Ovary (tissue), 9 donors: ENCODE data around the gene HABP4. TPM values are rescaled to one million over a fixed set of nuclear protein-coding genes. Genes with fewer than 3 reads are reported as not detected.

Experiments used
- DNase-seq, 5 donors: peaks; one replicate each; pipeline ENCODE4 v3.0.0-alpha.2; 2019 to 2020
- H3K27ac ChIP-seq, 2 donors: fragments of 200-600 bp; one replicate each; pipeline versions ENCODE4 v1.5.1 to v1.8.0; 2019 to 2022
- H3K27me3 ChIP-seq: fragments of 200-600 bp; one replicate; pipeline ENCODE4 v1.8.0; 2022
- H3K36me3 ChIP-seq: fragments of 200-600 bp; sonication (generic); one replicate; pipeline ENCODE4 v1.5.1; 2019
- H3K4me1 ChIP-seq: one replicate; pipeline ENCODE4 v1.8.1; 2013; ENCODE audit warnings: mild to moderate bottlenecking, moderate library complexity; ENCODE audit not compliant: insufficient read depth
- H3K4me3 ChIP-seq: fragments of 200-600 bp; sonication (generic); one replicate; pipeline ENCODE4 v1.5.1; 2017
- H3K9me3 ChIP-seq, 2 donors: fragments of 200-600 bp in 1 of 2; sonication (generic) in 1 of 2; one replicate each; pipeline versions ENCODE4 v1.5.1 to v1.8.1; 2013 to 2019; ENCODE audit warnings: mild to moderate bottlenecking in 1 of 2, moderate library complexity in 1 of 2
- CTCF ChIP-seq, 3 donors: fragments of 450-650 bp in 2 of 3; fragments of 200-600 bp in 1 of 3; IDR thresholded peaks; one replicate each; pipeline versions ENCODE4 v1.5.1 to v1.8.0; 2016 to 2022; ENCODE audit warnings: antibody characterized with exemption in 3 of 3, mild to moderate bottlenecking in 1 of 3
- EP300 ChIP-seq: sonication (generic); formaldehyde crosslinking; IDR thresholded peaks from one replicate; pipeline ENCODE4 v1.6.1; 2017; ENCODE audit warnings: antibody characterized with exemption
- POLR2A ChIP-seq: fragments of 450-650 bp; IDR thresholded peaks from one replicate; pipeline ENCODE4 v1.6.1; 2017; ENCODE audit warnings: antibody characterized with exemption, mild to moderate bottlenecking, moderate library complexity
- WGBS, 3 donors: extraction: QIAGEN DNeasy Blood & Tissue Kit in 1 of 3; methylation state at CpG; one replicate each; pipeline versions ENCODE4 v1.1.5 to v1.1.7; 2013 to 2017; 5-methylcytosine and 5-hydroxymethylcytosine counted together
- intact Hi-C, 4 donors: fragments of 100-400 bp; cut with DNase I; formaldehyde crosslinking; loops; one replicate each; pipeline versions ENCODE4 v1.11.0 to v1.15.1; 2022 to 2023
- polyA plus RNA-seq, 2 donors: library from polyadenylated mRNA; stranded (reverse); fragments of 200-250 nt in 1 of 2; fragments of 350-450 nt in 1 of 2; fragmentation: Illumina TruSeq in 1 of 2; extraction: RNeasy Lipid Tissue Mini Kit (QIAGEN cat#74804) in 1 of 2; gene quantifications; one replicate each; pipeline ENCODE4 v1.2.3, GENCODE V29; 2013 to 2014
- total RNA-seq, 7 donors: library from RNA; depleted of rRNA in 2 of 7; stranded (reverse); fragments of >200 nt in 2 of 7; fragmentation: NEBNext Ultra II Directional in 3 of 7; extraction: Animal tissue kit (Norgen Biotek cat#: 25700) in 3 of 7; gene quantifications; one replicate each; pipeline versions ENCODE4 v1.1.0 to v1.2.4, GENCODE V29; 2016 to 2023
- donor health status: DM: no; HTN: no; CAD: no; lungs with moderate emphysema.
- donor health status: DM: no; HTN: no; CAD: no.
- donor health status: Bipolar disorder and iron deficiency.
- donor health status: DM: yes; HTN: yes; CAD: no.
- donor health status: DM: no; HTN: no; CAD: no.
- donor health status: DM: yes; HTN: yes; CAD: no.

Gene HABP4
- total and polyA plus RNA-seq, 9 donors: 10.3 to 23.4 (median 19.2) TPM

- Histone ChIP-seq H3K9me3 (no peaks in the 10 kb centered on the region), H3K4me3 (no peak overlapping the region), H3K27ac (peak overlapping the region; percentile 45 to 58), H3K27me3 (no peaks in the 10 kb centered on the region), H3K36me3 (no peaks in the 10 kb centered on the region), H3K4me1 (peaks cover 1% of the 10 kb centered on the region)
- WGBS, 3 donors: 31 to 43% (median 33%) methylated on average over 7 of the region's 7 CpGs
- DNase-seq: peak in 4 of 5 donors; percentile 19 to 67 (median 54)
- intact Hi-C loops: no loop called here
- no peak for TF ChIP-seq POLR2A
- no peak for TF ChIP-seq CTCF (IDR thresholded peaks at IDR 0.05)
- no peak for TF ChIP-seq EP300
These were observed 73.4 kb downstream of the HABP4 start for GRCh38 chr9:96523374-96523773.

GRCh38 chr9:96524045-96524444, 74.1 kb downstream of the HABP4 start:
- TF ChIP-seq EP300: no peak
- TF ChIP-seq POLR2A: no peak
- no peak for TF ChIP-seq CTCF (IDR thresholded peaks at IDR 0.05)
- 86 to 88% (median 86%) methylated on average over 7 of the region's 7 CpGs for whole genome bisulfite sequencing, 3 donors
- DNase-seq: no peak
- intact Hi-C loops: no loop called here
- H3K9me3 ChIP-seq: no peaks in the 10 kb centered on the region
- H3K4me3 ChIP-seq: no peak overlapping the region
- peak overlapping the region; percentile 2 to 34 for H3K27ac ChIP-seq
- no peaks in the 10 kb centered on the region for H3K27me3 ChIP-seq
- H3K36me3 ChIP-seq: no peaks in the 10 kb centered on the region
- H3K4me1 ChIP-seq: peaks cover 1% of the 10 kb centered on the region

GRCh38 chr9:96524764-96525163, 74.8 kb downstream of the HABP4 start:
- peaks cover 1% of the 10 kb centered on the region for H3K4me1 ChIP-seq
- no peaks in the 10 kb centered on the region for H3K27me3 ChIP-seq
- peak overlapping the region in 1 of 2 donors; percentile 34 for H3K27ac ChIP-seq
- no peak overlapping the region for H3K4me3 ChIP-seq
- DNase-seq: no peak
- H3K36me3 ChIP-seq: no peaks in the 10 kb centered on the region
- no peaks in the 10 kb centered on the region for H3K9me3 ChIP-seq
- intact Hi-C loops: no loop called here
- TF ChIP-seq EP300 (no peak), POLR2A (no peak), CTCF (IDR thresholded peaks at IDR 0.05) (no peak)
- WGBS, 3 donors: 79 to 96% (median 94%) methylated on average over 2 of the region's 2 CpGs

- DNase-seq: no peak
- Histone ChIP-seq H3K4me1 (no peaks in the 10 kb centered on the region), H3K27ac (no peak overlapping the region), H3K36me3 (no peaks in the 10 kb centered on the region), H3K27me3 (no peaks in the 10 kb centered on the region), H3K4me3 (no peak overlapping the region), H3K9me3 (no peaks in the 10 kb centered on the region)
- no peak for TF ChIP-seq POLR2A
- TF ChIP-seq EP300: no peak
- no peak for TF ChIP-seq CTCF (IDR thresholded peaks at IDR 0.05)
- intact Hi-C loops: no loop called here
These were observed 82.2 kb downstream of the HABP4 start for GRCh38 chr9:96532173-96532572.

GRCh38 chr9:96540106-96540505, 90.1 kb downstream of the HABP4 start:
- Histone ChIP-seq H3K9me3 (no peaks in the 10 kb centered on the region), H3K36me3 (no peaks in the 10 kb centered on the region), H3K27ac (no peak overlapping the region), H3K27me3 (no peaks in the 10 kb centered on the region), H3K4me3 (no peak overlapping the region), H3K4me1 (no peaks in the 10 kb centered on the region)
- intact Hi-C loops: no loop called here
- no peak for TF ChIP-seq CTCF (IDR thresholded peaks at IDR 0.05)
- TF ChIP-seq POLR2A: no peak
- no peak for TF ChIP-seq EP300
- DNase-seq: no peak
- 94 to 98% (median 96%) methylated on average over 3 of the region's 3 CpGs for WGBS, 3 donors
